UCSD-AML1 (cell line): ENCODE results near the gene NCBP2L.
"Not testable (repeated sequence)": the region's sequence is repeated elsewhere in the genome, so short reads cannot be mapped to it uniquely, and the experiment has no call there.

Experiments used
- DNase-seq: peaks from one replicate; lab custom pipeline; 2025; ENCODE audit not compliant: unreplicated experiment; lab: John Stamatoyannopoulos, UW

NCBP2L gene

DNA sequence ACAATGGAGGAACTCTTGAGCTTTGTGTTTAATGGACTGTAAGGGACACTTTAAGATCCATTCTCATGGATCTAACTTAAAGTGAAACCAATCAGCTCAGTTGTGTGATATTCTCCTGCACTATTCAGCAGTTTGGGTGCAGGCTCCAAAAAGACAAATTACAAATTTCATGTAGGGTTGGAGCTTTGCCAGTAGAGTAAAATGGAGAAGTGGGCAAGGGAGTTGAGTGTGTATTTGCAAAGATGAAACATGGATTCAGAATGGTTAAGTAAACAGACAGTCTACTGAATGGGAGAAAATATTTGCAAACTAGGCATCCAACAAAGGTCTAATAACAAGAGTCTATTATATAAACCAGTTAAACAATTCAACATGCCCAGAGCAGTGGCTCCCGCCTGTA is 26.9 kb downstream of the NCBP2L start:
- DNase-seq = no peak

GRCh38 chrX:107805179-107805578 is 27.6 kb downstream of the NCBP2L start:
- DNase-seq = no peak

- DNase-seq = not testable (repeated sequence)
Measured at GRCh38 chrX:107810053-107810452, 32.5 kb downstream of the NCBP2L start.

DNA sequence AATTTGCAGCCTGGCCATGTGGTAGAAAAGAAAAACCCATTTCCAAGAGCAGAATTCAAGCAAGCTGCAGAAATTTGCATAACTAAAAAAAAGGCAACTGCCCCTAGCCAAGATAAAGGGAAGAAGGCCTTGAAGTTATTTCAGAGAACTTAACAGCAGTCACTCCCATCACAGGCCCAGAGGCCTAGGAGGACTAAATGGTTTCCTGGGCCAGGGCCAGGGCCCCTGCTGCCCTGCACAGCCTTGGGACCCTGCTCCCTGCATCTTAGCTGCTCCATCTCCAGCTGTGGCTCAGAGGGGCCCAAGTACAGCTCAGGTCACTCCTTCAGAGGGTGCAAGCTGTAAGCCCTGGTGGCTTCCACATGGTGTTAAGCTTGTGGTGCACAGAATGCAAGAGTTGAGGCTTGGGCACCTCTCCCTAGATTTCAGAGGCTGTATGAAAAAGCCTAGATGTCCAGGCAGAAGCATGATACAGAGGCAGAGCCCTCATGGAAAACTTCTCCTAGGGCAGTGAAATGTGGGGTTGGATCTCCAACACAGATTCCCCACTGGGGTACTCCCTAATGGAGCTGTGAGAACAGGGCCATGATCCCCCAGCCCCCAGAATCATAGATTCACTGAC is 41.5 kb downstream of the NCBP2L start:
- DNase-seq = no peak

GRCh38 chrX:107823042-107823441 is 45.5 kb downstream of the NCBP2L start:
- DNase-seq = no peak

- no peak for DNase-seq
Measured at GRCh38 chrX:107823456-107823855, 45.9 kb downstream of the NCBP2L start.

- DNase-seq = no peak
Measured at GRCh38 chrX:107825698-107826237, 48.2 kb downstream of the NCBP2L start, which contains the start of gene MID2. TSS of gene MID2 (plus strand) at chrX:107825866. CDS start at chrX:107826427, 561 bp downstream.

DNA sequence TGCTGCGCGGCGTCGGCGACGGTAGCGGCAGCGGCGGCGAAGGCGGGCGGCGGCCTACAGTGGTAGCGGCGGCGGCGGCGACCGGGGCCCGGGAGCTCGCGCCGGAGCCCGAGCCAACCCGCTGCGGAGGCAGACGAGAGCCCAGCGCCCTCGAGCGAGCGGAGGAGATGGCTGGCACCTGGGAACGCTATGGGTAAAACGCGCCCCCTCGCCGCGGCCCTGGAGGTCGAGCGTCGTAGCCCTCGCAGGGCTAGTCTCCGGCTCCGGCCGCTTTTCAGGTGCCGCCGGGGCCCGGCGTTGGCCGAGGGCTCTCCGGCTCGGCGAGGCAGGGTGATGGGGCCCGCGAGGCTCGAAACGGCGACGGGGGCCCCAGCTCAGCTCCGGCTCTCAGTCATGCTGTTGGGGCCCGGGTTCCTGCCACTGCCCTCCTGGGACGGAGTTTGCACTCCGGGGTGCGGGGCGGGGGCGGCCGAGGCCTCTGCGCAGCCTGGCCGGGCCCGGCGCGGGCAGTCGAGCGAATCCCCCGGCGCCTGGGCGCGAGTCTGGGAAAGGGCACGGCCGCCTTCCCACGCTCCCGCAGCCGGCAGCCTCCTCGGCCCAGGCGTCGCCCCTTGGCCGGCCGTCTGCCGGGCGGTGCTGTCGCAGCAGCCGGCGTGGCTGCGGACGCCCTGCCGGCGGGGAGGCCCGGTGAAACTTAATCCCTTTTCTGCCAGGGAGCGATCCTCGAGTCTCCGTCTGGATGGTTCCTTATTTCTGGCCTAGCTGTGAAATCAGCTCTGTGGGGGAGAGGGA is 48.9 kb downstream of the NCBP2L start:
- no peak for DNase-seq

- no peak for DNase-seq
Measured at GRCh38 chrX:107827030-107827831, 49.7 kb downstream of the NCBP2L start.

DNA sequence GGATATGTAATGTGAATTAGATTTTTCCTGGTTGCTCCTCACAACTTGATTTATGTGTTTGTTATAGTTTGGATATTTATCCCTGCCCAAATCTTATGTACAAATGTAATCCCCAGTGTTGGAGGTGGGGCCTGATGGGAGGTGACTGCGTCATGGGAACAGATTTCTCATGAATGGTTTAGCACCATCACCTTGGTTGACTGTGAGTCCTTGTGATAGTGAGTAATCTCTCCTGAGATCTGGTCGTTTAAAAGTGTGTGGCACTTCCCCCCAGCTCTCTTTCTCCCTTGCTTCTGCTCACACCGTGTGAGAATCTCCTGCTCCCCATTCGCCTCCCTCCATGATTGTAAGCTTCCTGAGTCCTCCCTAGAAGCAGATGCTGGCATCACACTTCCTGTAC is 50.3 kb downstream of the NCBP2L start:
- no peak for DNase-seq

DNA sequence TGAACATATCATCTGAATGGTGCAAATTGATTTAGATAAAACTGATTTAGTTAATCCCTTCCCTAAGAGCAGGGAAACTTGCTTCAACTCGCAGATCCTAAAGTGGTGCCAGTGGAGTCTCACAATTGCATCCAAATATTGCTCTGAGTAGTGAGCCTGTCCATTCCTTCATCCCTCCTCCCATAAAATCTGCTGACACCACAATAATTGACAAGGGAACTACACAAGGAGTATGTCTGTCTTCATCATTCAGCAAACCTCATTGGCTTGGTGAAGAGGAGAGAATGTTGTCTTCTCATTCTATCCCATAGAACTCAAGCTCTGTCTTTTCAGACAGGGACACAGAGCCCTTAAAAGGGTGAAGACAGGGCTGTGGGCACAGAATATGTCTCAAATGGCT is 52.3 kb downstream of the NCBP2L start:
- no peak for DNase-seq

GRCh38 chrX:107831071-107831730 is 53.7 kb downstream of the NCBP2L start:
- DNase-seq = no peak

GRCh38 chrX:107834275-107835201 is 57.0 kb downstream of the NCBP2L start:
- DNase-seq = no peak

DNA sequence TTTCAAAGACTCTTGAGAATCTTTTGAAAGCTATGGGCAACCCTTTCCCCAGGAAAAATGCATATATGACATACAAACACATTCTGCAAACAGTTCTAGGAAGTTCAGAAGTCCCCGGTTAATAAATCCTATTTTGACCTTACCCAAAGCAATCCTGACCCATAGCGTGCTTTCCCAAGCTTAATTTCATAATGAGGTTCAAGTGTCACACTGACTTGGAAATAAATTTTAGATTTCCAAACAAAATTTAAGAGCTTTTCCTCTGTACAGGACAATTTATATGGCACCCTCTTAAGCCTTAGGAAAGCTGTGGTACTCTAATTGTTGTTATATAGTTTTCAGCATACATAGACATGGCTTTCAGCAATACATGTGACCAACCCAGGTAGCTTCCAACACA is 59.4 kb downstream of the NCBP2L start:
- no peak for DNase-seq

DNA sequence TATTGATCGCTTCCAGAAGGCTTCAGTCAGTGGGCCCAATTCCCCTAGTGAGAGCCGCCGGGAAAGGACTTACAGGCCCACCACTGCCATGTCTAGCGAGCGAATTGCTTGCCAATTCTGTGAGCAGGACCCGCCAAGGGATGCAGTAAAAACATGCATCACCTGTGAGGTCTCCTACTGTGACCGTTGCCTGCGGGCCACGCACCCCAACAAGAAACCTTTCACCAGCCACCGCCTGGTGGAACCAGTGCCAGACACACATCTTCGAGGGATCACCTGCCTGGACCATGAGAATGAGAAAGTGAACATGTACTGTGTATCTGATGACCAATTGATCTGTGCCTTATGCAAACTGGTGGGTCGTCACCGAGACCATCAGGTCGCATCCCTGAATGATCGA is 63.4 kb downstream of the NCBP2L start:
- no peak for DNase-seq

DNA sequence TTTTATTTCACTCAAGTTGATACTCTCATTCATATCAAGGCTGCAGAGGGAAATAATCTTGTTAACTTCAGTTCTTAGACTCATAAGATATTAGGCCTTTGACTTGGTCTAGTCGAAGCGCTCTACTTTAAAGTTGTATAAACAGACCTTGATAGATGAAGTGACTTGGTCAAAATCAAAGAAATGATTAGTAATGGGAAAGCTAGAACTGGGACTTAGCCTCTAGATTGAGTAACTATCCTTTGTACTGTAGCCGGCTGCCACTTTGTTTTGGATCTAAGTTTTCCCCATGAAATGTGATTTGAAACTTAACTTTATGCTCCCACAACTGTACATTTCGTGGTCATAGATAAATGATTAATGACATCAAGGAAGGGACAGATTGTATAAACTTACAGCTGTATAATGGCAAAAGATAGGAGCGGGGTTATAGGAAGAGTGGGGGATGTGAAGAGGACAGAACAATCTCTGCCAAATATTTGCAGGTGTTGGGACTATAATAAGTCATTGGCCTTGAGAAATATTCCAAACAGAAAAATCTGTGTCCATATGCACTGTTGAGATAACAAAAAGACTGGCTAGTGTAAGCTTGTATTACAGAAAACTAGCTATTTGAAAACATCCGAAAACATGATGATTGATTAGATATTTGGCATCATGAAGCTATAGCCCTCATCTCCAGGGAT is 65.3 kb downstream of the NCBP2L start:
- DNase-seq = no peak
